Spleen (tissue), 7 donors: ENCODE data around the gene PODXL.

Source experiments
- CTCF ChIP-seq, 11 experiments: fragments of 200-600 bp in 7 of 11; fragments of 450-650 bp in 4 of 11; sonication (generic) in 4 of 11; IDR thresholded peaks in 8 of 11; conservative IDR thresholded peaks in 3 of 11; 1 replicate in 7 of 11; 2 replicates in 4 of 11; pipeline versions ENCODE4 v1.4.0 to v1.8.0; 2016 to 2021; ENCODE audit warnings: antibody characterized with exemption in 11 of 11, inconsistent platforms in 4 of 11, mild to moderate bottlenecking in 1 of 11
- POLR2A ChIP-seq, 3 donors: fragments of 450-650 bp; IDR thresholded peaks; one replicate each; pipeline ENCODE4 v1.5.1; 2017; ENCODE audit warnings: antibody characterized with exemption in 3 of 3, mild to moderate bottlenecking in 1 of 3
- donor health status: DM: no; HTN: no; CAD: no; lungs with moderate emphysema.
- donor health status: DM: no; HTN: no; CAD: no.
- donor health status: DM: no; HTN: no; CAD: no.

- TF ChIP-seq CTCF (IDR thresholded peaks at IDR 0.05 in 8 of 11, conservative IDR thresholded peaks at IDR 0.05 in 3 of 11), result no peak
- no peak for TF ChIP-seq POLR2A (IDR thresholded peaks at IDR 0.05)
Measured at GRCh38 chr7:131591687-131592319, 35.4 kb upstream of the PODXL start.
